PC-9 (cell line): ENCODE measurements around the gene PODXL. TPM values are rescaled to one million over a fixed set of nuclear protein-coding genes. Genes with fewer than 3 reads are reported as not detected.
"Not testable (repeated sequence)": the region's sequence is repeated elsewhere in the genome, so short reads cannot be mapped to it uniquely, and the experiment has no call there.

Experiments used
- BruUV-seq: library from RNA; stranded (reverse); fragments of 400-500 nt; replicated peaks from 2 replicates; lab custom pipeline; 2021; lab: Mats Ljungman, UMichigan
- CTCF ChIA-PET: fragments of 300-600 bp; sonication (Branson Sonifier 250); formaldehyde crosslinking; loops from one replicate; lab custom pipeline; 2022; ENCODE audit warnings: antibody characterized with exemption; lab: Charles Lee
- POLR2A ChIA-PET: fragments of 300-600 bp; sonication (Branson Sonifier 250); formaldehyde crosslinking; loops from one replicate; lab custom pipeline; 2022; ENCODE audit warnings: antibody characterized with exemption; ENCODE audit not compliant: unreplicated experiment; lab: Charles Lee
- DNase-seq, 2 experiments: peaks; one replicate each; pipeline versions ENCODE4 v3.0.0 to v3.0.0-alpha.2; 2015 to 2022; ENCODE audit warnings: mixed read lengths in 1 of 2
- H2AFZ ChIP-seq: fragments of 200-600 bp; sonication (generic); 2 replicates; pipeline ENCODE4 v1.8.1; 2017; ENCODE audit warnings: antibody characterized with exemption
- H3F3A ChIP-seq: fragments of 200-600 bp; sonication (generic); 2 replicates; pipeline ENCODE4 v1.8.1; 2017; ENCODE audit warnings: antibody characterized with exemption, mild to moderate bottlenecking, low read depth; ENCODE audit not compliant: insufficient read depth
- H3K27ac ChIP-seq: fragments of 200-600 bp; sonication (generic); 2 replicates; pipeline ENCODE4 v1.6.1; 2016; ENCODE audit warnings: mixed run types
- H3K27me3 ChIP-seq: fragments of 200-600 bp; sonication (generic); 2 replicates; pipeline ENCODE4 v1.6.1; 2016; ENCODE audit warnings: low read depth, mixed run types; ENCODE audit not compliant: insufficient read depth
- H3K36me3 ChIP-seq: fragments of 200-600 bp; sonication (generic); 2 replicates; pipeline ENCODE4 v1.6.1; 2016; ENCODE audit warnings: low read depth, mixed run types
- H3K4me1 ChIP-seq: fragments of 200-600 bp; sonication (generic); replicated peaks from 2 replicates; pipeline ENCODE4 v1.6.1; 2016; ENCODE audit warnings: mixed run types; ENCODE audit not compliant: insufficient read depth
- H3K4me2 ChIP-seq: fragments of 200-600 bp; sonication (generic); 2 replicates; pipeline ENCODE4 v1.6.1; 2017; ENCODE audit warnings: mixed run types
- H3K4me3 ChIP-seq: fragments of 200-600 bp; sonication (generic); 2 replicates; pipeline ENCODE4 v1.6.1; 2016; ENCODE audit warnings: mixed run types
- H3K79me2 ChIP-seq: fragments of 200-600 bp; sonication (generic); 2 replicates; pipeline ENCODE4 v1.6.1; 2017; ENCODE audit warnings: low read depth, mixed run types
- H3K9me2 ChIP-seq: fragments of 200-600 bp; sonication (generic); 2 replicates; pipeline ENCODE4 v1.8.1; 2017; ENCODE audit warnings: mild to moderate bottlenecking; ENCODE audit not compliant: insufficient read depth
- H3K9me3 ChIP-seq: fragments of 200-600 bp; sonication (generic); 2 replicates; pipeline ENCODE4 v1.8.1; 2016; ENCODE audit warnings: low read depth; ENCODE audit not compliant: insufficient read depth
- H4K20me1 ChIP-seq: fragments of 200-600 bp; sonication (generic); 2 replicates; pipeline ENCODE4 v1.8.1; 2017; ENCODE audit not compliant: insufficient read depth
- EZH2 ChIP-seq: fragments of 200-600 bp; sonication (generic); IDR thresholded peaks from 2 replicates; pipeline ENCODE4 v1.8.0; 2017; ENCODE audit warnings: antibody characterized with exemption, low read depth
- intact Hi-C: fragments of 100-400 bp; cut with micrococcal nuclease; formaldehyde crosslinking; loops from one replicate; pipeline ENCODE4 v1.10.0; 2022; ENCODE audit not compliant: unreplicated experiment
- total RNA-seq: library from RNA; stranded (reverse); gene quantifications from 2 replicates; pipeline ENCODE4 v1.2.3, GENCODE V29; 2021
- TF ChIP-seq, protein P1 (sequence below): fragments of 200-600 bp; sonication (generic); conservative IDR thresholded peaks from 2 replicates; pipeline ENCODE4 v1.6.1; 2017; ENCODE audit warnings: mixed run types, antibody characterized with exemption, mild to moderate bottlenecking, moderate library complexity

Gene PODXL
- total RNA-seq, 1 experiment from 2014 or later, result 75.3 TPM

DNA sequence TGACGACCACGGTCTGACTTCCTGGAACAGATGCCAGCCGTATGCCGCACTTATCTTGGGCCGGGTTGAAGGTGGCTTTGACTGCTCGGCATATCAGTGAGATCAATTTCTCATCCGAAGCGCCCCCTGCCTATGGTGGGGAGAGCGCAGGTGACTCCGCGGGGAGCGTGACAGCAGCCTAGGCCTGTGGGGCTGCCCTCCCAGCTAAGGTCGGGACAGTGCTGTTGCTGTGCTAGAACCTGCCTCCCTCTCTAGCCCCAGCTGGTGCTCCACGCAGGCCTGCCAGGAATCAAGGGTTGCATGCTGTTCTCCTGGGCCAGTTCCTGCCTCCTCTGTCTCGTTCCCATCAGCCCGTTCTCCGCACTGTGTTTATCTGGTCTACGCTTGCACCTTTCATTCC is 49.8 kb downstream of the PODXL start:
- ChIA-PET CTCF (no interaction called here), POLR2A (interaction anchor here (0.7 kb wide), 1 partner anchor 178 kb away, joined by 4 read pairs; no protein-coding TSS in a partner anchor)
- TF ChIP-seq, protein P1, sequence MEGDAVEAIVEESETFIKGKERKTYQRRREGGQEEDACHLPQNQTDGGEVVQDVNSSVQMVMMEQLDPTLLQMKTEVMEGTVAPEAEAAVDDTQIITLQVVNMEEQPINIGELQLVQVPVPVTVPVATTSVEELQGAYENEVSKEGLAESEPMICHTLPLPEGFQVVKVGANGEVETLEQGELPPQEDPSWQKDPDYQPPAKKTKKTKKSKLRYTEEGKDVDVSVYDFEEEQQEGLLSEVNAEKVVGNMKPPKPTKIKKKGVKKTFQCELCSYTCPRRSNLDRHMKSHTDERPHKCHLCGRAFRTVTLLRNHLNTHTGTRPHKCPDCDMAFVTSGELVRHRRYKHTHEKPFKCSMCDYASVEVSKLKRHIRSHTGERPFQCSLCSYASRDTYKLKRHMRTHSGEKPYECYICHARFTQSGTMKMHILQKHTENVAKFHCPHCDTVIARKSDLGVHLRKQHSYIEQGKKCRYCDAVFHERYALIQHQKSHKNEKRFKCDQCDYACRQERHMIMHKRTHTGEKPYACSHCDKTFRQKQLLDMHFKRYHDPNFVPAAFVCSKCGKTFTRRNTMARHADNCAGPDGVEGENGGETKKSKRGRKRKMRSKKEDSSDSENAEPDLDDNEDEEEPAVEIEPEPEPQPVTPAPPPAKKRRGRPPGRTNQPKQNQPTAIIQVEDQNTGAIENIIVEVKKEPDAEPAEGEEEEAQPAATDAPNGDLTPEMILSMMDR, result no peak
- TF ChIP-seq EZH2, result no peak

DNA sequence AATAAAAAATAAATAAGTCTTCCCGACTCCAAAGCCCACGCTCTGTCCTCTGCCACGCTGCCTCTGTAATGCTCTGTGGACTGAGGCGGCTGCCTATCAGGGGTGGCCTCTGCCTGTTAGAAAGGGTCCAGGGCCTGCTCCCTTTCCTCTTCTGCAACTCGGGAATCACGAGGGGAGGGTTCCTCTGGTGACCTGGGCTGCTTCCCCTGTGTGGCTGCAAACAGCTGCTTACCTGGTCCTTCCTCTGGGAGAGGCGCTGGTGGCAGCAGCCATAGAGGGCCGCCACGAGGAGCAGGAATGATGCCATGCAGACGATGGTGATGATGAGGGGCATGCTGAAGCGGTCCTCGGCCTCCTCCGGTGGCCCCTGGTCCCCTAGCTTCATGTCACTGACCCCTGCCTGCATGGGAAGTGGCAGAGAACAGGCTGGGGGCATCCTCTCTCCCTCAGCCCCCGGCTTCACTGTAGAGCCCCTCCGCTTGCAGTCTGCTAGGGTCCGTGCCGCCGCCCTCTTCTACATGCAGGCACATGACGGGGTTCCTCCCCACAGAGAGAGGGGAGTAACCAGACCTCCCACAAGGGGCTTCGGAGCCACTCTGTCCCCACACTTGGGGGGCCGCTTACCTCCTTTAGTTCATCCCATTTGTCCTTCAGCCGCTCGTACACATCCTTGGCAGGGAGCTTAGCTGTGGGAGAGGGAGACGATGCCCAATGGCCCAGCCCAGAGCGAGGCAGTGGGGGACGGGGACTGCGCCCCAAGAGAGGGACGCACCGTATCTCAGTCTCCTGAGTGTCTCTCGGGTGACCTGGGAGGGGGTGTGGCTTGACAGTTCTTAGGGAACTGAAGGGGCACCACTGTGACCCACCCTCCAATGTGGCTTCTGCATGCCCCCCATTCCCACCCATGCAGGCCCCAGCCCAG is 50.5 kb downstream of the PODXL start:
- peaks cover 33% of the 10 kb centered on the region for H3F3A ChIP-seq
- H2AFZ ChIP-seq, result no peak overlapping the region
- H3K79me2 ChIP-seq, result 0 out of 2 replicates have a peak, but pooled peaks cover 3% of the 10 kb centered on the region
- ChIA-PET CTCF (no interaction called here), POLR2A (interaction anchor here (0.7 kb wide), 1 partner anchor 109 kb away, joined by 4 read pairs; no protein-coding TSS in a partner anchor)
- H3K36me3 ChIP-seq, result peaks cover 18% of the 10 kb centered on the region
- intact Hi-C loops, result no loop called here
- BruUV-seq, result no TSS peak
- H3K4me2 ChIP-seq, result no peak overlapping the region
- no peaks in the 10 kb centered on the region for H3K9me2 ChIP-seq
- no peaks in the 10 kb centered on the region; the same call in 1 of the 2 replicates for H4K20me1 ChIP-seq
- no peak overlapping the region for H3K27ac ChIP-seq
- no peak overlapping the region for H3K4me3 ChIP-seq
- no peaks in the 10 kb centered on the region for H3K4me1 ChIP-seq
- no peak for DNase-seq
- TF ChIP-seq, protein P1, result no peak
- TF ChIP-seq EZH2, result no peak
- H3K27me3 ChIP-seq, result no peaks in the 10 kb centered on the region
- H3K9me3 ChIP-seq, result no peaks in the 10 kb centered on the region

More for the DNA sequence above, 49.8 kb downstream of the PODXL start:
- H3F3A ChIP-seq, result peaks cover 30% of the 10 kb centered on the region
- H3K9me3 ChIP-seq, result no peaks in the 10 kb centered on the region
- no peak overlapping the region for H3K4me3 ChIP-seq
- intact Hi-C loops, result no loop called here
- DNase-seq, result no peak
- no peak overlapping the region for H3K27ac ChIP-seq
- 0 out of 2 replicates have a peak, but pooled peaks cover 3% of the 10 kb centered on the region for H3K79me2 ChIP-seq
- no peaks in the 10 kb centered on the region for H3K9me2 ChIP-seq
- no peaks in the 10 kb centered on the region for H3K4me1 ChIP-seq
- H2AFZ ChIP-seq, result no peak overlapping the region
- no TSS peak for BruUV-seq
- no peak overlapping the region for H3K4me2 ChIP-seq
- H4K20me1 ChIP-seq, result no peaks in the 10 kb centered on the region; the same call in 1 of the 2 replicates
- no peaks in the 10 kb centered on the region for H3K27me3 ChIP-seq
- H3K36me3 ChIP-seq, result peaks cover 20% of the 10 kb centered on the region

DNA sequence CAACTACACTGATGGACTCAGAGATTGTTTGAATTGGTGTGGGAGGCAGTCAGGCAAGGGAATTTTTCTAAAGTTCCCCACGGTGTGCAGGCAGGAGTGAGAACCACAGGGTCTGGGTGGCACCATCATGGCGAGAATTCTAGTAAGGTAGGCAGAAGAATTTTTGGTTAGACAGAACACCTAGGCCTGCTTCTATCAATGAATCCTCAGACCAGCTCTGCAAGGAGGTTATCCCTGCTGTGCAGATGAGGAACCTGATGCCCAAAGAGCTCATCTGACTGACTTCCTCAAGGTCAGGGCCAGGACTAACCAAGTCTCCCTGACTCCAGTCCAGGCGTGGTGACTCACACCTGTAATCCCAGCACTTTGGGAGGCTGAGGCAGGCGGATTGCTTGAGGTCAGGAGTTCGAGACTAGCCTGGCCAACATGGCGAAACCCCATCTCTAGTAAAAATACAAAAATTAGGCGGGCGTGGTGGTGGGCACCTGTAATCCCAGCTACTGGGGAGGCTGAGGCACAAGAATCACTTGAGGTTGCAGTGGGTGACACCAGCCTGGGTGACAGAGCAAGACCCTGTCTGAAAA is 51.3 kb downstream of the PODXL start:
- Histone ChIP-seq H3K36me3 (peaks cover 14% of the 10 kb centered on the region), H3F3A (peaks cover 40% of the 10 kb centered on the region)
- POLR2A ChIA-PET, result interaction anchor here (0.7 kb wide), 1 partner anchor 108 kb away, joined by 4 read pairs; no protein-coding TSS in a partner anchor
- H3K9me3 ChIP-seq, H2AFZ ChIP-seq, BruUV-seq, H3K4me3 ChIP-seq, H3K27ac ChIP-seq, H3K79me2 ChIP-seq, H3K27me3 ChIP-seq, H3K4me2 ChIP-seq, DNase-seq, H3K4me1 ChIP-seq, H3K9me2 ChIP-seq, H4K20me1 ChIP-seq, intact Hi-C loops: not testable (repeated sequence)
- CTCF ChIA-PET, result interaction anchor here (0.5 to 1.2 kb wide), 2 partner anchors 149 to 315 kb away, joined by 3 to 4 read pairs; no protein-coding TSS in a partner anchor
